ENCODE results near the gene SEMA6B.

The SEMA6B gene

DNA sequence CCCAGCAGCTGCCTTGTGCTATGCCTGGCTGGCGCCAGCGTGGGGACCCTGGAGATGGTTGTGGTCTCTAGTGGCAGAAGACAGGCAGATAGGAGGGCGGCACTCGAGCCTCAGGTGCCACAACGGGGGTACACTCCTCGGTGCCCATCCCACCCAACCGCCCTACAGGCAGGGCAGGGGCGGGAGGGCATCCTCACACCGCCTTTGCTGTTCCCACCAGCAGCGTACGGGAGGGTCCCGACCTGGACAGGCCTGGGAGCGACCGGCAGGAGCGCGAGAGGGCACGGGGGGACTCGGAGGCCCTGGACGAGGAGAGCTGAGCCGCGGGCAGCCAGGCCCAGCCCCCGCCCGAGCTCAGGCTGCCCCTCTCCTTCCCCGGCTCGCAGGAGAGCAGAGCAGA is 57.8 kb downstream of the SEMA6B start:
- TF ChIP-seq TAF1 (IDR thresholded peaks at IDR 0.05; ENCODE audit: borderline replicate concordance, insufficient read depth, low read length) = no peak
- TF ChIP-seq FOXP2 (optimal IDR thresholded peaks at IDR 0.05; ENCODE audit: borderline replicate concordance, extremely low read depth, extremely low read length, insufficient read depth) = no peak
- TF ChIP-seq, protein P1, sequence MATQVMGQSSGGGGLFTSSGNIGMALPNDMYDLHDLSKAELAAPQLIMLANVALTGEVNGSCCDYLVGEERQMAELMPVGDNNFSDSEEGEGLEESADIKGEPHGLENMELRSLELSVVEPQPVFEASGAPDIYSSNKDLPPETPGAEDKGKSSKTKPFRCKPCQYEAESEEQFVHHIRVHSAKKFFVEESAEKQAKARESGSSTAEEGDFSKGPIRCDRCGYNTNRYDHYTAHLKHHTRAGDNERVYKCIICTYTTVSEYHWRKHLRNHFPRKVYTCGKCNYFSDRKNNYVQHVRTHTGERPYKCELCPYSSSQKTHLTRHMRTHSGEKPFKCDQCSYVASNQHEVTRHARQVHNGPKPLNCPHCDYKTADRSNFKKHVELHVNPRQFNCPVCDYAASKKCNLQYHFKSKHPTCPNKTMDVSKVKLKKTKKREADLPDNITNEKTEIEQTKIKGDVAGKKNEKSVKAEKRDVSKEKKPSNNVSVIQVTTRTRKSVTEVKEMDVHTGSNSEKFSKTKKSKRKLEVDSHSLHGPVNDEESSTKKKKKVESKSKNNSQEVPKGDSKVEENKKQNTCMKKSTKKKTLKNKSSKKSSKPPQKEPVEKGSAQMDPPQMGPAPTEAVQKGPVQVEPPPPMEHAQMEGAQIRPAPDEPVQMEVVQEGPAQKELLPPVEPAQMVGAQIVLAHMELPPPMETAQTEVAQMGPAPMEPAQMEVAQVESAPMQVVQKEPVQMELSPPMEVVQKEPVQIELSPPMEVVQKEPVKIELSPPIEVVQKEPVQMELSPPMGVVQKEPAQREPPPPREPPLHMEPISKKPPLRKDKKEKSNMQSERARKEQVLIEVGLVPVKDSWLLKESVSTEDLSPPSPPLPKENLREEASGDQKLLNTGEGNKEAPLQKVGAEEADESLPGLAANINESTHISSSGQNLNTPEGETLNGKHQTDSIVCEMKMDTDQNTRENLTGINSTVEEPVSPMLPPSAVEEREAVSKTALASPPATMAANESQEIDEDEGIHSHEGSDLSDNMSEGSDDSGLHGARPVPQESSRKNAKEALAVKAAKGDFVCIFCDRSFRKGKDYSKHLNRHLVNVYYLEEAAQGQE (IDR thresholded peaks at IDR 0.05; ENCODE audit: insufficient read depth in 1 of 2, low read depth in 2 of 2, low read length in 2 of 2) = no peak
- no peak for TF ChIP-seq POLR2AphosphoS5 (IDR thresholded peaks at IDR 0.05; ENCODE audit: low read depth, low read length)
- no peak for TF ChIP-seq SIN3A (IDR thresholded peaks at IDR 0.05; ENCODE audit: borderline replicate concordance, insufficient read depth, low read length)

DNA sequence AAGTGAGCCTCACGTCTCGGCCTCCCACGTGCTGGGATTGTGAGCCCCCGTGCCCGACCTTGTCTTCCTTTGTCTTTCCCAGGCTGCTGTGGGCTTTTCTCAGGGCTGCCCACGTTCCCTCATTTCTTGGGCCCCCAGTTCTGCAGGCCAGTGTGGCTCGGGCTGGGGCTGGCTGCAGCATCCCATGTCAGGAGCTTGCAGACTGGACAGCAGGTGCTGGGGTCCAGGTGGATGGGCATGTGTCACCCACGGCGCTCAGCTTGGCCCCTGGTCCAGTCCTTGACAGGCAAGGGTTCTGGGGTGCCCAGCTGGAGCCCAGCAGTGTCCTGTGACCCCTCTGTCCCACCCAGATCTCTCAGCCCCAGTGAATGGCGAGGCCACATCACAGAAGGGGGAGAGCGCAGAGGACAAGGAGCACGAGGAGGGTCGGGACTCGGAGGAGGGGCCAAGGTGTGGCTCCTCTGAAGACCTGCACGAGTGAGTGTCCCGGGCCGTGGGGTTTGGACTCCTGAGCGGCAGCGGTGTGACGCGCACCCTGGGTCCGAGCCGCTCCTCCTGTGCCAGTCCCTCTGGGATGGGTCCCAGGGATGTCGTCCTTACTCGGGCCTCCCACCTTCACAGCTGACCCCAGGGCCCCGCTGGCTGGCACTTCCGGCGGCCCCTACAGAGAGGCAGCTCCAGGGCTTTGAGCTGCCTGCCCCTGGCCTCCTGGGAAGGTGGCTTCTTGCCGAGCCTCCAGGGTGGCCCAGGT is 58.5 kb downstream of the SEMA6B start:
- no peak for TF ChIP-seq TAF1 (IDR thresholded peaks at IDR 0.05; ENCODE audit: borderline replicate concordance, insufficient read depth, low read length)
- no peak for TF ChIP-seq FOXP2 (optimal IDR thresholded peaks at IDR 0.05; ENCODE audit: borderline replicate concordance, extremely low read depth, extremely low read length, insufficient read depth)
- TF ChIP-seq SIN3A (IDR thresholded peaks at IDR 0.05; ENCODE audit: borderline replicate concordance, insufficient read depth, low read length) = no peak
- TF ChIP-seq, protein P1 (IDR thresholded peaks at IDR 0.05; ENCODE audit: insufficient read depth in 1 of 2, low read depth in 2 of 2, low read length in 2 of 2) = no peak
- no peak for TF ChIP-seq POLR2AphosphoS5 (IDR thresholded peaks at IDR 0.05; ENCODE audit: low read depth, low read length)

DNA sequence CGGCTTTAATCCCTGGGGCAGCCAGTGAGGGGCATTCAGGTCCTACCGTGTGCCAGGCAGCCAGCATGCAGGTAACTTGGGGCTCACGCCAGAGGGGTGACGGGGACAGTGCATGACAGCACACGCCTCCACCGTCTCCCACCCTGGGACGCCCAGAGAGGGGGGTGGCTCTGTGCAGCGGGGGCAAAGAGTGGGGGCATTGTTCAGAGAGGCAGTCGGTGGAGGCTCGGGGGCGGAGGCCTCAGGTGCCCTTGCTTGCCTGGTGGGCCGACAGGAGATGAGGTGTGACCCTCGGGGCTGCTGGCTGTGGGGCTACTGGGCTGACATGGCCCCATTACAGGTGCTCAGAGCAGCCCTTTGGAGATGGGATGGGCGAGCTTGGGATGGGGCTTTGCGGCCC is 59.6 kb downstream of the SEMA6B start:
- TF ChIP-seq FOXP2 (optimal IDR thresholded peaks at IDR 0.05; ENCODE audit: borderline replicate concordance, extremely low read depth, extremely low read length, insufficient read depth) = no peak
- no peak for TF ChIP-seq SIN3A (IDR thresholded peaks at IDR 0.05; ENCODE audit: borderline replicate concordance, insufficient read depth, low read length)
- TF ChIP-seq POLR2AphosphoS5 (IDR thresholded peaks at IDR 0.05; ENCODE audit: low read depth, low read length) = no peak
- no peak for TF ChIP-seq TAF1 (IDR thresholded peaks at IDR 0.05; ENCODE audit: borderline replicate concordance, insufficient read depth, low read length)
- TF ChIP-seq, protein P1 (IDR thresholded peaks at IDR 0.05; ENCODE audit: insufficient read depth in 1 of 2, low read depth in 2 of 2, low read length in 2 of 2) = no peak

DNA sequence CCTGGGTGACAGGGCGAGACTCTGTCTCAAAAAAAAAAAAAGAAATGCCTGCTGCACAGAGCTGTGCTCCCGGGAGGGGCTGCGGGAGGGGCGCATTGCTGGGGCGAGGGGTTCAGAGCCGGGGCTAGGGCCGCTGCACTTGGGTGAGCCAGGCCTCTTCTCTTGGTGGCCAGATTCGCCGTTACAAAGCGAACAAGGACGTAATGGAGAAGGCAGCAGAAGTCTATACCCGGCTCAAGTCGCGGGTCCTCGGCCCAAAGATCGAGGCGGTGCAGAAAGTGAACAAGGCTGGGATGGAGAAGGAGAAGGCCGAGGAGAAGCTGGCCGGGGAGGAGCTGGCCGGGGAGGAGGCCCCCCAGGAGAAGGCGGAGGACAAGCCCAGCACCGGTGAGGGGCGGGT is 60.2 kb downstream of the SEMA6B start:
- TF ChIP-seq, protein P1 (IDR thresholded peaks at IDR 0.05; ENCODE audit: insufficient read depth in 1 of 2, low read depth in 2 of 2, low read length in 2 of 2) = no peak
- TF ChIP-seq SIN3A (IDR thresholded peaks at IDR 0.05; ENCODE audit: borderline replicate concordance, insufficient read depth, low read length) (no peak), POLR2AphosphoS5 (IDR thresholded peaks at IDR 0.05; ENCODE audit: low read depth, low read length) (no peak), TAF1 (IDR thresholded peaks at IDR 0.05; ENCODE audit: borderline replicate concordance, insufficient read depth, low read length) (no peak), FOXP2 (optimal IDR thresholded peaks at IDR 0.05; ENCODE audit: borderline replicate concordance, extremely low read depth, extremely low read length, insufficient read depth) (no peak)
